Activated CD4-positive, alpha-beta T cell treated with anti-CD3 and anti-CD28 coated beads, Interleukin-2, amount 50 U/mL, for 16 hours (primary cell): ENCODE results near the gene USP34.
"Not testable (repeated sequence)": the region's sequence is repeated elsewhere in the genome, so short reads cannot be mapped to it uniquely, and the experiment has no call there.

ENCODE experiments used
- DNase-seq: peaks from one replicate; pipeline ENCODE4 v3.0.0-alpha.2; 2020

The USP34 gene

GRCh38 chr2:61421611-61422010, 49.3 kb downstream of the USP34 start:
- DNase-seq, result no peak

- DNase-seq, result no peak
Measured at GRCh38 chr2:61420991-61421544, 49.8 kb downstream of the USP34 start.

DNA sequence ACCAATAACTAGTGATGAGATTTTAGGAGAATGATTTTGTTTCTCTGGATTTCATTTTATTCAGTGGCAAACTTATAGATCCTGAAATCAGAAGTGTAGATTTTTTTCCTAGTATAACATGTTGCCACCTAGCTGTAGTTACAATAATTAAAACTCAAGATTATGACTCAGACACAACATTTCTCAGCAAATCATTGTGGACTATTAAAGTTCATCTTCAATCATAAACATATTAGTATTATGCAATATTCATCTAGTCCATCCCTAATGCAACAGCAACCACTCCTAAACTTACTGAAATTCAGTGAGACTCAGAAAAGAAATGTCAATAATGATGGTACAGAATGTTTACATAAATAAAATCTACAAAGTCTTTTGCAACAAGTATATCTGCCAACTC, 51.3 kb downstream of the USP34 start:
- no peak for DNase-seq

GRCh38 chr2:61419129-61419528, 51.8 kb downstream of the USP34 start:
- peak; percentile 25 for DNase-seq

DNA sequence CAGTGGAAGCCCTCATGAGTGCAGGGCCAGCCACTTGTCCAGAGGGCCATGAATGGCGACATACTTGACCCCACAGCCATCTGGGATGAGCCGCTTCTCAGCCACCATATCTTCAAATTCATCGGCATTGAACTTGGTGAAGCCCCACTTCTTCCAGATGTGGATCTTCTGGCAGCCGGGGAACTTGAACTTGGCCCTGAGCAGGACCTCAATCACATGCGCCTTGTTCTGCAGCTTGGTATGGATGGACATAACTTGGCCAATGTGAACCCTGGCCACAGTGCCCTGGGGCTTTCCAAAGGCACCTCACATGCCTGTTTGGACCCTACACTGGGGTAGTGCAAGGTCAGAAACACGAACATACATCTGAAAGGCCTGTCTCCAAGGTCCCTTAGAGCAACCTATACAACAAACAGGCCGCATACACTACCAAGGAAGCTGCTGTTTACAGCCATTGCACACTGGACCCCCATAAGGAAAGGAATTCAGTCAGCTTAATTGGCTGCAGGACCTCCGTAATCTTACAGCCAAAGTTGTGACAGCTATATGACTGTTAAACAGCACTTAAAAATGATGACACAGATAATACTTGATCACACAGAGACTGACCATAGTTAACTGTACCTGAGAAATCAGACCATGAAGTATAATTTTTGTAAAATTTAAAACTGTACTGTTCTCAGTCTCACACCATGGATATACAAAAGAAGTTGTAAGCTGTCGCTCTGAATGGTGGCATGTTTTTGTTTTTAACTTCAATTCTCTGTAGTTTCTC, 53.8 kb downstream of the USP34 start:
- no peak for DNase-seq

DNA sequence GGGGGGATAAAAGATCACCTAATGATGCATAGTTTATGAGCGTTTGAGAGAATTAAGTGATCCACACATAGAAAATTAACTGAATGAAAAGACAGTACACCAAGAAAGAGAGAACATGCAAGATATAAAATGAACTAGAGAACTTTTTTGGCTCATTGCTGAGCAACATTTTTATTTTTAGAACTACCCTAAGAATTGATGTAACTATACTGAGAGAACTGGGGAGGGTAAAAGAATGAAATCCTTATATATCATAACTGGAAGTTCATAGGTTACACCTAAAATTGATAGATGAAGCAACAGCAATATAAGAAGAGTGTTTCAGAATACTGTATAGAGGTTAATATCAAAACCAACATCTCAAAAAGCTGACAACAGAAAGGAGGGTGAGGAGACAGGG, 55.6 kb downstream of the USP34 start:
- DNase-seq, result no peak

DNA sequence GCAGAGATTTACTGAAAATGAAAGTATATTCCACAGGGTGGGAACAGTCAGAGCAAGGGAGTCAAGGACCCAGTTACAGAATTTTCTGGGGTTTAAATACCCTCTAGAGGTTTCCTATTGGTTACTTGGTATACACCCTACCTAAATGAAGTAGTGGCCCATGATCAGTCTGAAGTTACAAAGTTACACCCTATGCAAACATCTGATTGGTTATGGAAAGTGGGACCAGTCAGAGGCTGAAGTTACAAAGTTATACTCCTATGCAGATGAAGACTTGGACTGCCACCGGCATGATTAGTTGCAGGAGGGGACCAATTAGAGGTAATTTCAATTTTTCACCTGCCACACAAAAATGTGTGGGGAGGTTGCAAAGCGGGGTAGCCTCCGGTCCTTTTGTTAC, 56.2 kb downstream of the USP34 start:
- no peak for DNase-seq

DNA sequence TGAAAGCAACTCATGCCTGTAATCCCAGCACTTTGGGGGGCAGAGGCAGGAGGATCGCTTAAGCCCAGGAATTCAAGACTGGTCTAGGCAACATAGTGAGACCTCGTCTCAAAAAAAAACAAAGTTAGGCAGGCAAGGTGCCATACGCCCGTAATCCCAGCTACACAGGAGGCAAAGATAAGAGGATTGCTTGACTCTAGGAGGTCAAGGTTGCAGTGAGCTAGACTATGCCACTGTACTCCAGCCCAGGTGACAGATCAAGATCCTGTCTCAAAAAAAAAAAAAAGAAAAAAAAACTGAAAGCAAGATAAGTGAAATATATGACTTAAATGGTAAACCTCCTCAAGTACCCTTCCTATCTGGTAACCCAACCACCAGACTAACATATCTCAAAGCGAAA, 59.8 kb downstream of the USP34 start:
- no peak for DNase-seq

- DNase-seq, result no peak
Measured at GRCh38 chr2:61410185-61410584, 60.7 kb downstream of the USP34 start.

GRCh38 chr2:61405813-61406212, 65.1 kb downstream of the USP34 start:
- DNase-seq, result no peak

DNA sequence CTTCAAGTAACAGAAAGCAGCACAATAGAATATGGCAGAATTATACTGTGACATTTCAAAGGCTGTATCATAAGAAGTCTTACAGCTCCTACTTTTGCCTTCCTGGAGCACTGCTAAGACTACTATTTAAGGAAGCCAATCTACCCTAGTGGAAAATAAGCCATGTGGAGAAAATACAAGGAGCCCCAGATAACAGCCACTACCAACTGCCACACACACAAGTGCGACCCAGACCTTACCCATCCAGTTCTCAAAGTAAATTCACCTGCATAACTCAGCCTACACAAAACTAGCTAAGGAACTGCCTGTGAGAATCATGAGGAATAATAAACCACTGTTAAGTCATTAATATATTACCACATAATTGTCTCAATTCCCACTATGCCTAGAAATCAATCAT, 66.4 kb downstream of the USP34 start:
- no peak for DNase-seq

DNA sequence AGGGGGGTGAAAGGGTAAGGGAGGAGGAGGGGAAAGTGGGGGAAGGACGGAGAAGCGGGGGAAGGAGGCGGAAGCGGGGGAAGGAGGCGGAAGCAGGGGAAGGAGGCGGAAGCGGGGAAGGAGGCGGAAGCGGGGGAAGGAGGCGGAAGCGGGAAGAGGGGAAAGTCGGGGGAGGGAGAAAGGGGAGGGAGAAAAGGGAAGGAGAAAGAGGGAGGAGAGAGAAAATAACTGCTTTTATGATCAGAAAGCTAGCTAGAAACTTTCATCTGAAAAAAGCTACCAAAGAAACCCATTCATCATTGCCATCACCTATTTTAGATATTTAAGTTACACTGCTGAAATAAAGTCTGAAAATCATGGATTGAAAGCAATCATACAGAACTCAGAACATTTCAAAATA, 72.5 kb downstream of the USP34 start:
- no peak for DNase-seq

- DNase-seq, result no peak
Measured at GRCh38 chr2:61396005-61396404, 74.9 kb downstream of the USP34 start.

DNA sequence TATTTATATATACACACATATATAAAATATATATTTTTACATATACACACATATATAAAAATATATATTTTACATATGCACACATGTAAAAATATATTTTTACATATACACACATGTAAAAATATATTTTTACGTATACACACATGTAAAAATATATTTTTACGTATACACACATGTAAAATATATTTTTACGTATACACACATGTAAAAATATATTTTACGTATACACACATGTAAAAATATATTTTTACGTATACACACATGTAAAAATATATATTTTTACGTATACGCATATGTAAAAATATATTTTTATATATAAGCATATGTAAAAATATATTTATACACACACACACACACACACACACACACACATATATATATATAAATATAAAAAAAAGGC, 83.3 kb downstream of the USP34 start:
- not testable (repeated sequence) for DNase-seq

GRCh38 chr2:61380882-61381197, 90.0 kb downstream of the USP34 start:
- DNase-seq, result not testable (repeated sequence)

DNA sequence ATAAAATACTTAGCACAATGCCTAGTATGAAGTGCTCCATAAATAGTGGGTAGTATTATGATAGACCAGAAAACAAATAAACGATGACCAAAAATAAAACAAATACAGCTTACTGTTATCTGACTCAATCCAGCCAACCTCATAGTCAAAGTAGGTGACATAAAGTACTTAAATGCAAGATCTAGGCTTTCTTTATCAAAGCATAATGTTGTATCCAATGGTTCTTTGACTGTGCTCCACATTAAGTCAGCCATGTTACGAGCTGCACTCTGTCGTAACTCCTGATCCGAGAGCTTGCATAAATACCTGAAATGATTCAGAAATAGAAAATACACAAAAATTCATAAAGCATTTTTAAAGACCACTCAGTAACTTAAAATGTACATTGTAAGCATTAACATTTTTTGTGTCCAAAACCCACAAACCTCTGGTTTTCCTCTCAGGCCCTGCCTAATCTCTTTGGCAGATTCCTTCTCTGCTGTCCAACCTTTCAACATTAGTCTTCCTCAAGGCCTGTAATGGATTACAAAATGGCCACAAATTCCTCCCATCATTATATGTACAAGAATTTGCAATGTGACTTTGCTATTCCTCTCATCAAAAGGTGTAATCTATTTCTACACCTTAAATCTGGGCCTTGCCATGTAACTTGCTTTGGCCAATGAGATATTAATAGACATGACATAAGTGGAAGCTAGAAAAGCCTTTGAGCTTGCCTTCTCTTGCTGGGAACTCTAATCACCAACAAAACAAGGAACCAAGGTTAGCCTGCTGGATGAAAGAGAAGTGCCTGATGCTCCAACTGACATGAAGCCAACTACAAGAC, 90.6 kb downstream of the USP34 start:
- no peak for DNase-seq

- no peak for DNase-seq
Measured at GRCh38 chr2:61379521-61379920, 91.4 kb downstream of the USP34 start.

- no peak for DNase-seq
Measured at GRCh38 chr2:61378281-61378680, 92.6 kb downstream of the USP34 start.

- no peak for DNase-seq
Measured at GRCh38 chr2:61377046-61377445, 93.8 kb downstream of the USP34 start.

DNA sequence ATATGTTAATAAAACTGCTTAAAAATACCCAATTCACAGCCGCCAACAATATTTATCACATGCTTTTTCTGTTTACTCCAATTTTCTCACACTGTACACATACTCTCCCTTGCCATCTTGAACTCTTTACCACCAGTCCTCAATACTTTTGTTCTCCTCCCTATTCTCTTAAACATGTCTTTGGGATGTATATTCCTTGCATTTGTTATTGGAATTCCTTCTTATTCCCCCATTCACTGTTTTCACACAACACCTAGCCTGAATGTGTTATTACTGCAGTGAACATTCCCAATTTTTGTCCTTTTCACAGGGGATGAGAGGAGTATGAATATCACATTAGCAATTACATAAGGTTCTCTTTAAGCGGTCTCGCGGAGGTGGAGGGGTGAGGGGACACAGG, 94.7 kb downstream of the USP34 start:
- no peak for DNase-seq

DNA sequence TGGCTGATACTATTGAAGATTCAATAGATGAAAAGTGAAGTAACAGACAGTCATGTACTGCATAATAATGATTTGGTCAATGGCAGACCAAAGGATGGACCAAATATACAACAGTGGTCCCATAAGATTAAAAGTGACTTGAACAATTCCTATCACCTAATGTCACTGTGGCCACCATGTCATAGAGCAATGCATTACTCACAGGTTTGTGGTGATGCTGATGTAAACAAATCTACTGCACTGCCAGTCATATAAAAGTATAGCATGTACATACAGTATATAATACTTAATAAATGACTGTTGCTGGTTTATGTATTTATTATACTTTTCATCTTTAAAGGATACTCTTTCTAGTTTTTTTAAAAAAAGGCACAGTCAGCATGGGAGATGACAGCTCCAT, 99.9 kb downstream of the USP34 start:
- peak; percentile 10 for DNase-seq

DNA sequence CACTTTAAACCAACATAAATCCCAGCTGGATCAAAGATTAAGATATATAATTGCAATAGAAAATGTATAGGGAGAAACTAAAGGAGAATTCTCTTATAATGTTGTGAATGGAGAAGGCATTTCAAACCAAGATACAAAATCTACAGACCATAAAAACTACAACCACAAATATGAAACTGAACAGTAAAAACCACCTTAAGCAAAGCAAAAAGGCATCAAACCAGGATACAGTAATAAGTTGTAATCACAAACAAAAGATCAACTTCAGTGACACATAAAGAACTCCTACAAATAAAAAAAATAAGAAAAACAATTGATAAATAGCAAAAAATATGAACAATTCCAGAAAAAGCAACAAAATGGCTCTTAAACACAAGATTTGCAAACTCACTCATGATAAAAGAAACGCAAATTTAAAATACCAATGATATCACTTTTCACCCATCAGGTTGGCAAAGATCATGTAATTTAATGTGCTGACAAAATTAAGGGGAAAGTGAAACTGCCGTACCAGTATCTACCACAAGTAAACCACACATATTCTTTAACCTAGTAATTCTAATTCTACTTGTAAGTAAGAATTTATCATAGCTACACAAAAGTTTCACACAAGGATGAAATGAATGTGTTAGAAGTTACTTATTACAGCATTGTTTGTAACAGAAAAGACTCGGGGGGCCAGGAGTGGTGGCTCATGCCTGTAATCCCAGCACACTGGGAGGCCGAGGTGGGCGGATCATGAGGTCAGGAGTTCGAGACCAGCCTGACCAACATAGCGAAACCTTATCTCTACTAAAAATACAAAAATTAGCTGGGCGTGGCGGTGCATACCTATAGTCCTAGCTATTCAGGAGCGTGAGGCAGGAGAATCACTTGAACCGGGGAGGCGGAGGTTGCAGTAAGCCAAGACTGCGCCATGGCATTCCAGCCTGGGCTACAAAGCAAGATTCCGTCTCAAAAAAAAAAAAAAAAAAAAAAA, 101.9 kb downstream of the USP34 start:
- DNase-seq, result peak; percentile 33

- no peak for DNase-seq
Measured at GRCh38 chr2:61367177-61367576, 103.7 kb downstream of the USP34 start.
